ENCODE data around the gene C1QTNF12.

The C1QTNF12 gene

GRCh38 chr1:1206376-1206965 lies 40.1 kb downstream of the C1QTNF12 start, which contains the start of gene TNFRSF18:
TNFRSF18 (minus strand) TSS chr1:1206592; CDS start chr1:1206571, 21 bp downstream.
- no peaks in the 10 kb centered on the region for H3K9me2 ChIP-seq (ENCODE audit: low read depth, low read length)
- H3F3A ChIP-seq (ENCODE audit: insufficient read depth, low read length) = no peaks in the 10 kb centered on the region
- H2AFZ ChIP-seq (ENCODE audit: low read length) = no peak within 1 kb of the TSS
- no peak within 1 kb of the TSS for H3K27ac ChIP-seq (ENCODE audit: low read depth, low read length, poor library complexity, severe bottlenecking)
- H3K4me1 ChIP-seq (ENCODE audit: insufficient read depth, low read length, severe bottlenecking) = no peaks in the 10 kb centered on the region
- no peaks in the 10 kb centered on the region for H3K9me3 ChIP-seq (ENCODE audit: low read length)
- no peaks in the 10 kb centered on the region for H3K36me3 ChIP-seq (ENCODE audit: insufficient read depth, low read length)
- H4K20me1 ChIP-seq (ENCODE audit: insufficient read depth, low read length) = no peaks in the 10 kb centered on the region
- H3K79me2 ChIP-seq (ENCODE audit: insufficient read depth, low read length) = no peaks in the 10 kb centered on the region
- no peak within 1 kb of the TSS for H3K9ac ChIP-seq (ENCODE audit: low read length)
- no peak for TF ChIP-seq EZH2 (IDR thresholded peaks at IDR 0.05; ENCODE audit: borderline replicate concordance, low read length)
- TF ChIP-seq, protein P1, sequence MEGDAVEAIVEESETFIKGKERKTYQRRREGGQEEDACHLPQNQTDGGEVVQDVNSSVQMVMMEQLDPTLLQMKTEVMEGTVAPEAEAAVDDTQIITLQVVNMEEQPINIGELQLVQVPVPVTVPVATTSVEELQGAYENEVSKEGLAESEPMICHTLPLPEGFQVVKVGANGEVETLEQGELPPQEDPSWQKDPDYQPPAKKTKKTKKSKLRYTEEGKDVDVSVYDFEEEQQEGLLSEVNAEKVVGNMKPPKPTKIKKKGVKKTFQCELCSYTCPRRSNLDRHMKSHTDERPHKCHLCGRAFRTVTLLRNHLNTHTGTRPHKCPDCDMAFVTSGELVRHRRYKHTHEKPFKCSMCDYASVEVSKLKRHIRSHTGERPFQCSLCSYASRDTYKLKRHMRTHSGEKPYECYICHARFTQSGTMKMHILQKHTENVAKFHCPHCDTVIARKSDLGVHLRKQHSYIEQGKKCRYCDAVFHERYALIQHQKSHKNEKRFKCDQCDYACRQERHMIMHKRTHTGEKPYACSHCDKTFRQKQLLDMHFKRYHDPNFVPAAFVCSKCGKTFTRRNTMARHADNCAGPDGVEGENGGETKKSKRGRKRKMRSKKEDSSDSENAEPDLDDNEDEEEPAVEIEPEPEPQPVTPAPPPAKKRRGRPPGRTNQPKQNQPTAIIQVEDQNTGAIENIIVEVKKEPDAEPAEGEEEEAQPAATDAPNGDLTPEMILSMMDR (IDR thresholded peaks at IDR 0.05; ENCODE audit: low read length) = no peak
- H3K4me2 ChIP-seq (ENCODE audit: low read length) = no peak within 1 kb of the TSS
- H3K4me3 ChIP-seq (ENCODE audit: low read depth, low read length, poor library complexity, severe bottlenecking) = no peak within 1 kb of the TSS
- peaks cover 11% of the 10 kb centered on the region for H3K27me3 ChIP-seq (ENCODE audit: insufficient read depth, low read length)

DNA sequence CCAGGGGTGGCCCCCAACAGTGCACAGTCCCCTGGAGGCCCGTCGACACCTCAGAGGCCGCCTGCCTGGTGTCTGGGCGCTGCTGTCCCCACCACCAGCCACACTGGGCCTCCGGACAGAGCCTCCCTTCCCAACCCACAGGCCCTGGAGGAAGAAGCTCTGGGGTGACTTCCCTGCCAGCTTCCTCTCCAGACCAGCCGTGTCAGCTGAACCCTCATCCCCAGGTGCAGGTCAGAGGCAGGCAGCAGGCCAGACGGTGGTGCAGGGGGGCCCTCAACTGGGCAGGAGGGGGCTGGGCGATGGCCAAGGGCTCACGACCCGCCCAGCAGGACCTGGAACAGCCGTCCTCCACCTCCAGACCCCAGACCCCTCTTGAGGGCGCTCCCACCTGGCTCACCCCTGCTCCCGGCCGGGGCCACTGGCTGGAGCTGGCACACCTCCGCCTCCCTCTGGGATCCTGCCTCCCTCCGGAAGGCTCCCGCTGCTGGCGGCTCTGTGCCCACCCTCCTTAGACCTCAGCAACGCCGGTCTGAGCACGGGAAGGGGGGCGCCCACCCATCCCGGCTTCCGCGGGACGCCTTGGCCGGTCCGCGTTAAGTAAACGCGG lies 40.6 kb downstream of the C1QTNF12 start:
- H3K4me2 ChIP-seq (ENCODE audit: low read length) = no peak overlapping the region
- H2AFZ ChIP-seq (ENCODE audit: low read length) = no peak overlapping the region
- no peak for TF ChIP-seq EZH2 (IDR thresholded peaks at IDR 0.05; ENCODE audit: borderline replicate concordance, low read length)
- TF ChIP-seq, protein P1 (IDR thresholded peaks at IDR 0.05; ENCODE audit: low read length) = no peak
- H3K9me2 ChIP-seq (ENCODE audit: low read depth, low read length) = no peaks in the 10 kb centered on the region
- H4K20me1 ChIP-seq (ENCODE audit: insufficient read depth, low read length) = no peaks in the 10 kb centered on the region
- H3K9me3 ChIP-seq (ENCODE audit: low read length) = no peaks in the 10 kb centered on the region
- H3K36me3 ChIP-seq (ENCODE audit: insufficient read depth, low read length) = no peaks in the 10 kb centered on the region
- H3K4me1 ChIP-seq (ENCODE audit: insufficient read depth, low read length, severe bottlenecking) = no peaks in the 10 kb centered on the region
- H3K4me3 ChIP-seq (ENCODE audit: low read depth, low read length, poor library complexity, severe bottlenecking) = no peak overlapping the region
- no peaks in the 10 kb centered on the region for H3F3A ChIP-seq (ENCODE audit: insufficient read depth, low read length)
- H3K27me3 ChIP-seq (ENCODE audit: insufficient read depth, low read length) = peaks cover 11% of the 10 kb centered on the region
- no peak overlapping the region for H3K27ac ChIP-seq (ENCODE audit: low read depth, low read length, poor library complexity, severe bottlenecking)
- no peak overlapping the region for H3K9ac ChIP-seq (ENCODE audit: low read length)
- H3K79me2 ChIP-seq (ENCODE audit: insufficient read depth, low read length) = no peaks in the 10 kb centered on the region

DNA sequence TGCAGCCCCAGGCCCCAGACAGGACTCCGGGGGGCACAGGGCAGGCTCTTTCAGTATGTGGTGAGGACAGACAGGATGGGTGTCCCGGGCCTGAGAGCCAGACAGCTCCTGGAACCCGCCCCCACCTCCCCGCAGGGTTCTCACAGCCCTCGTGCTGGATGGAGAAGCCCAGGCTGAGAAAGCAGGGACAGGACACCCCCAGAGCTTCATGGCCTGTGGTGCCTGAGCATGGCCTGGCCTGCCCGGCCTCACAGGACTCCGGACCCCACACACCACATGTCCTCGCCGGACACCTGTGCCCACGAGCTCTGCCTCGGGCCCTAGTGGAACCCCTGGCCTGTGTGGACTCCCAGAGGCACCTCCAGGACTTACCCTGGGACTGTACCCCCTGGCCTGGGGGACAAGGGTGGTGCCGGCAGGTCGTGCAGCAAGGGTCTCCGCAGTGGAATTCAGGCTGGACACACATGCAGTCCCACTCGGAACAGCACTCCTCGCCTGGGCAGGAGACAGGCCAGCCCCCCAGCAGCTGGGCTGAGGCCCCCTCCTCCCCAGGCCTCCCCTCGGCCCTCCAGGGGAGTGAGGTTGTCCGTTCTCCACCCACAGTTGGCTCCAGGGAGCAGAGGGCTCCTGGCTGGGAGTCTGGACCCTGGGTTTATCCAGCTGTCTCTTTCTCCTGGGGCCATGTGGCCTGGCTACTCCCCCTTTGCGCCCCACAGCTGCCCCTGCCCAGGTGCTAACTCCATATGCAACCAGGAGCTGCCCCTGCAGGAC lies 41.3 kb downstream of the C1QTNF12 start:
- Histone ChIP-seq H3K4me3 (ENCODE audit: low read depth, low read length, poor library complexity, severe bottlenecking) (no peak overlapping the region), H2AFZ (ENCODE audit: low read length) (no peak overlapping the region), H3K9me2 (ENCODE audit: low read depth, low read length) (no peaks in the 10 kb centered on the region), H4K20me1 (ENCODE audit: insufficient read depth, low read length) (no peaks in the 10 kb centered on the region), H3K9ac (ENCODE audit: low read length) (no peak overlapping the region), H3K4me1 (ENCODE audit: insufficient read depth, low read length, severe bottlenecking) (no peaks in the 10 kb centered on the region), H3K27ac (ENCODE audit: low read depth, low read length, poor library complexity, severe bottlenecking) (no peak overlapping the region), H3K9me3 (ENCODE audit: low read length) (no peaks in the 10 kb centered on the region), H3K27me3 (ENCODE audit: insufficient read depth, low read length) (peaks cover 11% of the 10 kb centered on the region), H3K79me2 (ENCODE audit: insufficient read depth, low read length) (no peaks in the 10 kb centered on the region), H3F3A (ENCODE audit: insufficient read depth, low read length) (no peaks in the 10 kb centered on the region), H3K36me3 (ENCODE audit: insufficient read depth, low read length) (no peaks in the 10 kb centered on the region), H3K4me2 (ENCODE audit: low read length) (no peak overlapping the region)
- TF ChIP-seq EZH2 (IDR thresholded peaks at IDR 0.05; ENCODE audit: borderline replicate concordance, low read length) = no peak
- TF ChIP-seq, protein P1 (IDR thresholded peaks at IDR 0.05; ENCODE audit: low read length) = no peak

Measured in OCI-LY1 (cell line).